Measurements from ENCODE around the gene CHMP5. TPM values are rescaled to one million over a fixed set of nuclear protein-coding genes. Genes with fewer than 3 reads are reported as not detected.
A peak's percentile ranks its signal among the peaks of the same experiment; 100 is the strongest.

CHMP5 gene
- total RNA-seq, 1 experiment from 2014 or later: 63.0 TPM

- Histone ChIP-seq H3K36me3 (ENCODE audit: low read depth) (no peaks in the 10 kb centered on the region), H3K4me2 (peak overlapping the region; percentile 64), H3K4me3 (no peak overlapping the region), H2AFZ (no peak overlapping the region), H3K27me3 (ENCODE audit: insufficient read depth, low read depth) (no peaks in the 10 kb centered on the region), H3K9me3 (ENCODE audit: insufficient read depth, low read depth) (no peaks in the 10 kb centered on the region), H3K4me1 (replicated peaks; ENCODE audit: insufficient read depth) (peaks cover 66% of the 10 kb centered on the region), H3K9me2 (ENCODE audit: insufficient read depth) (no peaks in the 10 kb centered on the region), H3K27ac (peak overlapping the region; percentile 26; the same call in 1 of the 2 replicates), H4K20me1 (ENCODE audit: insufficient read depth) (no peaks in the 10 kb centered on the region), H3F3A (ENCODE audit: insufficient read depth, low read depth) (peaks cover 30% of the 10 kb centered on the region; the same call in 1 of the 2 replicates), H3K79me2 (ENCODE audit: low read depth) (no peaks in the 10 kb centered on the region)
- BruUV-seq (replicated peaks): no TSS peak
- intact Hi-C loops (cut with micrococcal nuclease; ENCODE audit: unreplicated experiment): loop anchor here (1.0 to 10.0 kb wide), 10 partner anchors 35 to 647 kb away; partner anchors contain the start of genes APTX, BAG1, NFX1 and UBE2R2
- ChIA-PET CTCF (no interaction called here), POLR2A (ENCODE audit: unreplicated experiment) (no interaction called here)
- peak; percentile 90 for DNase-seq
- TF ChIP-seq CTCF (conservative IDR thresholded peaks at IDR 0.05): peak; percentile 78
- TF ChIP-seq EZH2 (IDR thresholded peaks at IDR 0.05; ENCODE audit: low read depth): no peak
Measured at GRCh38 chr9:33229359-33230114, 35.3 kb upstream of the CHMP5 start.

GRCh38 chr9:33230756-33231622, 33.9 kb upstream of the CHMP5 start:
- Histone ChIP-seq H3K9me3 (ENCODE audit: insufficient read depth, low read depth) (no peaks in the 10 kb centered on the region), H3K4me1 (replicated peaks; ENCODE audit: insufficient read depth) (peaks cover 67% of the 10 kb centered on the region), H4K20me1 (ENCODE audit: insufficient read depth) (no peaks in the 10 kb centered on the region), H2AFZ (no peak overlapping the region), H3F3A (ENCODE audit: insufficient read depth, low read depth) (peaks cover 33% of the 10 kb centered on the region; the same call in 1 of the 2 replicates), H3K27ac (peak overlapping the region; percentile 62), H3K9me2 (ENCODE audit: insufficient read depth) (no peaks in the 10 kb centered on the region), H3K4me3 (no peak overlapping the region), H3K79me2 (ENCODE audit: low read depth) (no peaks in the 10 kb centered on the region), H3K27me3 (ENCODE audit: insufficient read depth, low read depth) (no peaks in the 10 kb centered on the region), H3K4me2 (peak overlapping the region; percentile 64), H3K36me3 (ENCODE audit: low read depth) (no peaks in the 10 kb centered on the region)
- POLR2A ChIA-PET (ENCODE audit: unreplicated experiment): interaction anchor here (0.5 to 0.6 kb wide), 3 partner anchors 34 to 243 kb away, joined by 4 to 7 read pairs (median 4); partner anchors contain the start of genes BAG1, CHMP5 and NOL6
- peak; percentile 70 to 86 for DNase-seq
- intact Hi-C loops (cut with micrococcal nuclease; ENCODE audit: unreplicated experiment): loop anchor here (2.0 to 10.0 kb wide), 3 partner anchors 160 to 584 kb away; partner anchors contain the start of gene UBE2R2
- TF ChIP-seq CTCF (conservative IDR thresholded peaks at IDR 0.05) (no peak), EZH2 (IDR thresholded peaks at IDR 0.05; ENCODE audit: low read depth) (no peak)
- CTCF ChIA-PET: interaction anchor here (0.6 kb wide), 2 partner anchors 160 to 212 kb away, joined by 3 read pairs; no protein-coding TSS in a partner anchor
- BruUV-seq (replicated peaks): no TSS peak

GRCh38 chr9:33231623-33231942, 33.3 kb upstream of the CHMP5 start:
- Histone ChIP-seq H3K79me2 (ENCODE audit: low read depth) (no peaks in the 10 kb centered on the region), H3K4me1 (replicated peaks; ENCODE audit: insufficient read depth) (peaks cover 67% of the 10 kb centered on the region), H3K27ac (peak overlapping the region; percentile 62; the same call in 1 of the 2 replicates), H4K20me1 (ENCODE audit: insufficient read depth) (no peaks in the 10 kb centered on the region), H3K36me3 (ENCODE audit: low read depth) (no peaks in the 10 kb centered on the region), H3K4me3 (no peak overlapping the region), H3F3A (ENCODE audit: insufficient read depth, low read depth) (peaks cover 33% of the 10 kb centered on the region; the same call in 1 of the 2 replicates), H2AFZ (no peak overlapping the region), H3K9me2 (ENCODE audit: insufficient read depth) (no peaks in the 10 kb centered on the region), H3K4me2 (peak overlapping the region; percentile 64), H3K9me3 (ENCODE audit: insufficient read depth, low read depth) (no peaks in the 10 kb centered on the region), H3K27me3 (ENCODE audit: insufficient read depth, low read depth) (no peaks in the 10 kb centered on the region)
- DNase-seq: no peak
- ChIA-PET POLR2A (ENCODE audit: unreplicated experiment) (interaction anchor here (0.6 to 0.7 kb wide), 3 partner anchors 33 to 58 kb away, joined by 3 to 7 read pairs (median 4); partner anchors contain the start of genes BAG1, CHMP5 and NFX1), CTCF (interaction anchor here (0.6 kb wide), 1 partner anchor 160 kb away, joined by 3 read pairs; no protein-coding TSS in a partner anchor)
- no peak for TF ChIP-seq EZH2 (IDR thresholded peaks at IDR 0.05; ENCODE audit: low read depth)
- TF ChIP-seq CTCF (conservative IDR thresholded peaks at IDR 0.05): no peak
- intact Hi-C loops (cut with micrococcal nuclease; ENCODE audit: unreplicated experiment): loop anchor here (2.0 to 10.0 kb wide), 3 partner anchors 159 to 583 kb away; partner anchors contain the start of gene UBE2R2
- BruUV-seq (replicated peaks): TSS peak; percentile 59

Data from PC-9 (cell line).